GM18873 (cell line): Measurements from ENCODE around the gene CHST8.
"Not testable (repeated sequence)": the region's sequence is repeated elsewhere in the genome, so short reads cannot be mapped to it uniquely, and the experiment has no call there.

ENCODE experiments used
- ATAC-seq: cut with Tn5 transposase; IDR thresholded peaks from one replicate; pipeline ENCODE4 v1.9.1; 2021; ENCODE audit warnings: mild to moderate bottlenecking, moderate library complexity, moderate number of reproducible peaks; ENCODE audit not compliant: unreplicated experiment, low FRiP score

Gene CHST8

DNA sequence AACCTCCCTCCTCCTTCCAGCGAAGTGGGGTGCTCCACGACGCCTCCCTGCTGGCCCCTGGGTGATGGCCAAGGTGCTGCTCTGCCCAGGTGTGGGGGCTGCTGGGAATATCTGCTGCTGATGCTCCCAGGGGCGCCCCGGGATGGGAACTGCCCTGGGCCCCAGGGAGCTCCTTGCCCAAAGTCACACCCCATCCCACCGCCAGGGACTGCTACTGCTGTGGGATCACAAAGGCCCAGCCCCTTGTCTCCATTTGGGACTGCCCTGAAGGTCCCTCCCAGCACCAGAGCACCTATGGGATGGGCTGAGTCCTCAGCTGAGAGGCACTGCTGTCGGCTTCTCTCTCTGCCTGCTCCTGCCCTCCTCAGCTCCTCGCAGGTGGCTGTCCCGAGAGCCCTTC lies 19.0 kb downstream of the CHST8 start:
- no peak for ATAC-seq

DNA sequence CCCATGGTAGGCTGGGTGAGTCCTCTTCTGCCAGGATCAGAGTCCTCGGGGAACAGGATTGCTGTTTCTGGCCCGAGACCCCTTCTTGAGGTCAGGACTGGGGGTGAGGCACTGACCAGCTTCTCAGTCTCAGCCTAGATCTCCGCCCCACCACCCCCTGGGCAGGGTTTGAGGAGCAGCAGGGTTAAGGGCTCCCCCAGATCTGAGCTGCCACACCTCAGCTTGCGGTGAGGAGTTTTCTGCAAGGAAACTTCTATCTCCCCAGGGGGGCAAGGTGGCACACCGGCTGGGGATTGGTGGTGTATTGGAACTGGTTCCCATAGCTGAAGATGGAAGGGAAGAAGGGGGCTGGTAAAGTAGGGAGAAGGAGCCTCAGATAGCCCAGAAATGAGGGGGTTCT lies 19.5 kb downstream of the CHST8 start:
- no peak for ATAC-seq

DNA sequence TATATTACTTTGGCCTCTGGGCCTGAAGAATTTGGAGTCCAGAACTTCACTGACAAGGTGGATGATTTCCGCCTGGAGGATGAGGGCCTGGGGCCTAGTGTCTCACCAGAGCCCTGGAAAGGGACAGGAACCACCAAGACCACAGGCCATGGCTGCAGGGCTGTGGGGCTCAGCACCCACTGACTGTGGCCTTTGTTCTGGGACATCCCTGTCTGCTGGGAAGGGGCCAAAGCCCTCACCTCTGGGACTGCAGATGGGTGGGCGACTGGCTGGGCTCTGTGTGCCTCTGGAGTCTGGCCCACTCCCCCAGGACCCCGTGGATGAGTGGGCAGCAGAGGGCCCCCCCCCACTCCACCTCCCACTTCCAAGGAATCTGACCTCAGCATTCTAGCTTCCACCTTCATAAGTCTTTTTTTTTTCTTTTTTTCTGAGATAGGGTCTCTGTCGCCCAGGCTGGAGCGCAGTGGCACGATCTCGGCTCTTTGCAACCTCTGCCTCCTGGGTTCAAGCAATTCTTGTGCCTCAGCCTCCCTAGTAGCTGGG lies 20.3 kb downstream of the CHST8 start:
- ATAC-seq: no peak

DNA sequence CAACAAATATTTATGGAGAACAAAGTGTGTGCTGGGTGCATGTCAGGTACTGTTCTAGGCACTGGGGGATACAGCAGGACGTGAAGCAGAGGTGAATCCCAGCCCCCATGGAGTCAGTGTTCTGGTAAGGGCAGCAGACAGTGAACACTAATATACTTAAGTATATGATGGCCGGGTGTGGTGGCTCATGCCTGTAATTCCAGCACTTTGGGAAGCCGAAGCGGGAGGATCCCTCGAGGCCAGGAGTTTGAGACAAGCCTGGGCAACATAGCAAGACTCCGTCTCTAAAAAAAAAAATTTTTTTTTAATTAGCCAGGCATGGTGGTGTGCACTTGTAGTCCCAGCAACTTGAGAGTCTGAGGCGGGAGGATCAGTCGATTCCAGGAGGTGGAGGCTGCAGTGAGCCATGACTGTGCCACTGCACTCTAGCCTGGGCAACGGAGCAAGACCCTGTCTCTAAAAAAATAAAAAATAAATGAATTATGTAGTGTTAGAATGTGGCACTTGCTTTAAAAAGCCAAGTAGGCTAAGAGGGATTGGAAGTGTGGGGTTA lies 22.6 kb downstream of the CHST8 start:
- ATAC-seq: no peak

DNA sequence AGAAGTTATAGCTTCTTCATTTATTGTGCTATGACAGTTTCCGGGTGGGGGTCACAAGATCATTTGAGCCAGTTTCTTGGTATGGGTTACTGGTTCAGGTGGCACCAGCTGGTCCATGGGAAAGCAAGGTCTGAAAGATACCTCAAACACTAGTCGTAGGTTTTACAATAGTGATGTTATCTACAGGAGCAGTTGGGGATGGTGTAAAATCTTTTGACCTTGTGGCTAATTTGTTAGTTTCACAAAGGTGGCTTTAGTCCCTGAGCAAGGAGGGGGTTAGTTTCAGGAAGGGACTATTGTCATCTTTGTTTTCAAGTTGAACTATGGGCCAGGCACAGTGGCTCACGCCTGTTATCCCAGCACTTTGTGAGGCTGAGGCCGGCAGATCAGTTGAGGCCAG lies 24.6 kb downstream of the CHST8 start:
- ATAC-seq: no peak

DNA sequence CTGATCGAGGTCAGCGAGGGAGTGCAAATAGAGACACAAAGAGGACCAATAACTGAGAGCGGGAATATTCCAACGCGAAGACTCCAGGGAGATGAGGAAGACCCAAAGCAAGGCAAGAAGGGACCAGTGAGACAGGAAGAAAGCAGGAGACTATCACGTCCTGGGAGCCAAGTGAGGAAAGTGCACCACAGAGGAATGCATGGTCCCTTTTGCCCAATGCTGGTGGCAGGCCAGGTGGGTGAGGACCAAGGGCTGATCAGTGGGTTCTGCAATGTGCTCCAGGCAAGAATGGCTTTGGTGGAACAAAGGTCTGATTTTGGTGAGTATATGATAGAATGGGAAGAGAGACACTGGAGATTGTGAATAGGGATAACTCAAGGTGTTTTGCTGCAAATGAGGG lies 25.4 kb downstream of the CHST8 start:
- no peak for ATAC-seq

DNA sequence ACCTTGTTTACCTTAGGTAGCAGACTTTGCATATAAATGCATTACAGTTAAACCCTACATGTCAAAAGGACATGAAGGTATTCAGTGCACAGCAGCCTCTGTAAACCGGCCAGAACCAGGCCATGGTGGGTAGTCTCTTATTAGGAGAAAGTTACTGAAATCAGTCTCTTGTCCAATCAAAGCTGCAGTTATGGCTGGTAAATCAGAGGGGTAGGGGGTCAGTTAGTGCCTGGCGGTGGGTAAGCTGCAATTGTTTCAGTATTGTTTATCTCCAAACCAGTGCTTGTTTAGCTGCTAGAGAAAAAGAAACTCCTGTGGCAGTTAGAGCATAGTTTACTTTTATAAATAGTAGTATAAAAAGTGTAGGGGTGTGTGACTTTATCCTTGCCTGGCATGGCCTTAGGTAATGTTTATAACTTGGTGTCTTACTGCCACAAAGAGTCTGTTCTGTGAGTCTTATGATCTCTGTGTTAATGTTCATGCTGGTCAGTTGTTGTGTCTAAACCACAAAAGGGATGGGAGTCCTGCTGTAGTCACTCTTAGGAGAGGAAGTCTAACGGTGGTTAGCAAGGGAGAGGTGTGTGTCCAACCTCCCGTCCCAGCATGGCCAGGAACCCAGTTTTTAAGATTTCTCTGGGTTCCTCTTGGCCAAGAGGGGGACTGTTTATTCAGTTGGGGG lies 28.0 kb downstream of the CHST8 start:
- ATAC-seq: no peak

DNA sequence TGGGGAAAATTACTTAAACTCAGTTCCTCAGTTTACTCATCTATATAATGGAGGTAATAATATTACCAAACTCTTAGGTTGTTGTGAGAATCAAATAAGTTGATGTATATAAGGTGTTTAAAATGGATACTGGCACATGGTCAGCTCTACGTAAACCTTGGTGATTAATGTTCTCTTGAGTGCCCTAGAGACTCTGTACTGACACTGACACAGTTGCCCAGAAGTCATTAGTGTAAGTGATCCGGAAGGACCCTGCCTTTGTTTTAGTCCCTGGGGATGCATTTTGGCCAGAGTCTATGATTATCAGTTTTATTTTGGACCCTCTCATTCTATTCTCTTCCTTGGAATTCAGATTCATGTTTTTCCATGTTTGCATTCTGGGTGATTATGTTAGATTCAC lies 31.9 kb downstream of the CHST8 start:
- no peak for ATAC-seq

DNA sequence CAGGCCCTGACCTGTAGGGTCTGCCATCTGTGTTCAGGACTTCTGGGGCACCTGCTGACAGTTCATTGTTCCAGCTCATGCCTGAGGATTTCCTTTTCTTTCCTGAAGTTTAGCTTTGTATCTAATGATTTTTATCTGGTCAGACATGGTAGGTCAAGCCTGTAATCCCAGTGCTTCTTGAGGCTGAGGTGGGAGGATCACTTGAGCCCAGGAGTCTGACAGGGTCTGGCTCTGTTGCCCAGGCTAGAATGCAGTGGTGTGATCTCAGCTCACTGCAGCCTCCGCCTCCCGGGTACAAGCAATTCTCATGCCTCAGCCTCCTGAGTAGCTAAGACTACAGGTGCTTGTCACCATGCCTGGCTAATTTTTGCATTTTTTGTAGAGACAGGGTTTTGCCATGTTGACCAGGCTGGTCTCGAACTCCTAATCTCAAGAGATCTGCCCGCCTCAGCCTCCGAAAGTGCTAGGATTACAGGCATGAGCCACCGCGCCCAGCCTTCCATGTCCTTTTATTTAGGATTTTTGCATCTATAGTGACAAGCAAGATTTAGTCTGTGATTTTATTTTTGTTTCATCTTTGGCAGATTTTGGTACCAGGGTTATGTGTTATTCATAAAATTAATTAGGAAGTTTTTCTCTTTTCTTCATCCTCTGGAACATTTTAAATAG lies 33.2 kb downstream of the CHST8 start:
- ATAC-seq: no peak

DNA sequence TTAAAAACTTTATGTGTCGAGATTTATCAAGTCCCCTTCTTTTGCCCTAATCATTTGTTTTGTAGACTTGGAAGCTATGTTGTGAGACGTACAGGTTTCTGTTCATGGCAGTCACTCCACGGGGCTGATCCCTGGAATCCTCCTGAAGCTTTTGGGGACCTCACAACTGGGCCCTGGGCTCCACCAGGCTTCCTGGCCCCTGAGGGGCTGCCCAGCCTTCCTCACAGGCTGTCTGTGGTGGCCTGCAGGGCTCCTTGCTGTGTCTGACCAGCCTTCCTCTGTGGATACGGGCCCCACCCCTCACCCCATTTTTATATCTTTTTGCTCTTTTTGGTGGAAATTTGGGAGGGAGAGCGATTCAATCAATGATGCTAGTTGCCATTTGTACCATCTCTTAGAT lies 38.1 kb downstream of the CHST8 start:
- ATAC-seq: no peak

DNA sequence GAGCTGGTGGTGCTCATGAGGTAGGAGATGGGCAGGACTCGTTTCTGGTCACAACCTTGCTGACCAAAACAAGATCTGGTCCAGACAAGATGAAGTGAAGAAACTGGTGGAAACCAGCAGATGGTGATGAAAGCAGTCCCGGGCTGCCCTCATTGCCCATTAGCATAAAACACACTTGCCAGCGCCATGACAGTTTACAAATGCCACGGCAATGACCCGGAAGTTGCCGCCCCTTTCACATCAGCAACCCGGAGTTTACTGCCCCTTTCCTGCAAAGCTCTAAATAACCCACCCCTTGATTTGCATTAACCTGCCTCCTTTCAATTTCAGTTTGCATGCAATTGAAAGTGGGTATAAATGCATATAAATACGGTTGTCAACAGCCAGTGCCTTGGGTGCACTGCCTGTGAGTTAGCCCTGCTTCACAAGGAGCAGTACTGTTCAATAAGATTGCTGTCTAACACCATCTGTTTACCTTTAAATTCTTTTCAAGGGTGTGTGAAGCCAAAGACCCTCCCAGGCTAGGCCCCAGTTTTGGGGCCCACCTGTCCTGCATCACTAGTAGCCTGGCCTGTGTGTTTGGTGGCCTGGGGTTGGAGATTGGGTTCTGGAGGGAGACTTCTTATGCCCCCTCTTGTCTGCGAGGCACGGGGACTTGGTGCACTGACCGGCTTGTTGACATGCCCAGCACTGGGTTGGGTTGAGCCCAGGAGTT lies 38.8 kb downstream of the CHST8 start:
- ATAC-seq: no peak

DNA sequence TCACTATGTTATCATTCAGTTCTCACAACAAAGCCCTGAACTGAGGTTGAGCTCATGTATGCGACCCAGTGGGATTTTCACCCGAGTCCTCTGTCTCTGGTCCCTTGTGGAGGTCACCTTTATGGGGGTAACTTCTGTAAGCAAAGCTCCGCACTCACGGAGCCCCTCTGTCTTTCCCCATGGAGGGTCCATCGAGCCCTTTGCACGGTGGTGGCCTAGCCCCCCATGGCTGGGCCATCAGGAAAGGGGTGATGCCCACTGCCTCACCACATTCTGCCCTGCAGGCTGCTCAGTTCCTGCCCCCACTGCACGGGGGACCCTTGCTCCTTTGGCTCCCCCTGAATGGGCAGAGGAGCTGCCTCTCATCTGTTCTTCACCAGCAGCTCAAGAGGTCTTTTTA lies 39.6 kb downstream of the CHST8 start:
- no peak for ATAC-seq

DNA sequence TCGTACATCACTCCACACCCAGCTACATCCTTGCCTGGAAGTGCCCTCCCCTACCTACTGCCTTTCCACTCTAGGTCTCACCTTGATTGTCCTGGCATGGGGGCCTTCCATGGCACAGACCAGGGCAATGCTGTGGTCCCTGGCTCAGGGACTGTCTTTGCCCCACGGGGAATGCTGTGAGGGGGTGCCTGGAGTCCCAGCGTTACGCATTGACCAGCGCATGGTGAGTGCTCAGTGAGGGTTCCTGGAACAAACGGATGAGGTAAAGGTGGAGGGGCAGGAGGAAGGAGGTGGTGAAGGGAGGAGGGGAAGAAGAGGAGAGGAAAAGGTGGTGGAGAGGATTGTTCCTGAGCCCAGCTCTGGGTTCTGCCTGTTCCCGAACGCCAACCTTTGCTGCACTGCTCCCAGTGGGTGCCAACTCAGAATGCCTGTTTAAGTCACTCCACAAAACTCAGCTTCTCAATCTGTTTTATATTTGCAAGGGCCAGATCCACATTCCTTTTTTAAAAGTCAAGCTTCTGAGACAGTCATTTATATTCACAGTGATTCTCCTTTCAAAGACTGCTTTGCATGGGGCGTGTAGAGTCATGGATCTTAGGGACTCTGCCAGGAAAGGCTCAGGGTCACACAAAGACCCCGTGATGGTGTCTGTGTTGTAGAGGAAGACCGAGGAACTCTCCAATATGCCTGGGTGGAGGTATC lies 40.8 kb downstream of the CHST8 start:
- ATAC-seq: no peak

DNA sequence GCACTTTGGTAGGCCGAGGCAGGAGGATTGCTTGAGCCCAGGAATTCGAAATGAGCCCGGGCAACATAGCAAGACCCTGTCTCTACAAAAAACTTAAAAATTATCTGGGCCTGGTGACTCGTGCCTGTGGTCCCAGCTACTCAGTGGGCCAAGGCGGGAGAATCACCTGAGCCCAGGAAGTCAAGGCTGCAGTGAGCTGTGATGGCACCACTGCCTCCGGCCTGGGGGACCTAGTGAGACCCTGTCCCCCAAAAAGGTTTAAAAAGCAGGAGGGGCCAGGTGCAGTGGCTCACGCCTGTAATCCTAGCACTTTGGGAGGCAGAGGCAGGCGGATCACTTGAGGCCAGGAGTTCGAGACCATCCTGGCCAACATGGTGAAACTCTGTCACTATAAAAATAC lies 41.6 kb downstream of the CHST8 start:
- ATAC-seq: not testable (repeated sequence)

DNA sequence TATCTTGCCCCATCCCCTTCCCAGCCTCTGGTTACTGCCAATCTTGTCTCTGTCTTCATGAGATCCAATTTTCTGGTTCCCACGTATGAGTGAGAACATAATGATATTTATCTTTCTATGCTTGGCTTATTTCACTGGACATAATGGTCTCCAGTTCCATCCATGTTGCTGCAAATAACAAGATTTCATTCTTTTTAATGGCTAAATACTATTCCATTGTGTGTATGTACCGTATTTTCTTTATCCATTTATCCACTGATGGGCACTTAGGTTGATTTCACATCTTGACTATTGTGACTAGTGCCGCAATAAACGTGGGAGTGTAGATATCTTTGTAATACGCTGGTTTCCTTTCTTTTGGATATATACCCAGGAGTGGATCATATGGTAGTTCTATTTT lies 43.0 kb downstream of the CHST8 start:
- ATAC-seq: no peak

DNA sequence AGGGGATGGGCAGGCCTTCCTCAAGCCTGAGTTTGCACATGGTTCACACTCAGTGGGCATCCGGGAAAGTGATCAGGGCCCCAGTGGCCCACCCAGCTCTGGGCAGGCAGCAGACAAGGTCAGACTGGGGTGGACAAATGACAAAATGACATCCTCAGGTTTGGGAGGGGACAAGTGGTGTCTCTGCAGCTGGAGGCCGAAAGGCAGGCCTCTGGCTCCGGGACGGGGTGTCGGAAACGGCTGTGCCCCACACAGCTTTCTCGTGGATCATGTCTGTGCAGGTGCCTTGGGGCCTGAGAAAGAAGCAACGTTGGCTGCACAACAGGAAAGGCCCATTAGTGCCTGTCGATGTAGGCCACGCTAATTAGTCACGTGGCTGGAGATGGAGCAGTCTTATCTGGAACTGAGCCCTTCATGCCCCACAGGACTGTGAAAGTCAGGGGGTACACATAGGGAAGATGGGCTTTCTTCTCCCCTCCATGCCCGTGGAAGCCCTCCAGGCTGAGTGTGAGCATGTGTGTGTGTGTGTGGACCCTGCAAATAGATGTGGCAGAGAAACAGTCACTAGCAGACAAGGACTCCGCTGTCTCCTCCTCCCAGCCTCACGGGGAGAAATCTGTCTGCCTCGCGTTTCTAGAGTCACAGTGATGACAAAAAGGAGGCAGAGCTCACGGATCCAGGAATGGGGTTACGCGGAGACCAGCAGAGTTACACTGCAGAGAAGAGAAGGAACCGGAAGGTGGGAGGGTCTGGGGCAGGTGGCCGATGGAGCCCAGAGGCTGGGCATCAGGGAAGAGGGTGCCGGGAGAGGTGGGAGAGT lies 44.2 kb downstream of the CHST8 start:
- ATAC-seq: no peak

DNA sequence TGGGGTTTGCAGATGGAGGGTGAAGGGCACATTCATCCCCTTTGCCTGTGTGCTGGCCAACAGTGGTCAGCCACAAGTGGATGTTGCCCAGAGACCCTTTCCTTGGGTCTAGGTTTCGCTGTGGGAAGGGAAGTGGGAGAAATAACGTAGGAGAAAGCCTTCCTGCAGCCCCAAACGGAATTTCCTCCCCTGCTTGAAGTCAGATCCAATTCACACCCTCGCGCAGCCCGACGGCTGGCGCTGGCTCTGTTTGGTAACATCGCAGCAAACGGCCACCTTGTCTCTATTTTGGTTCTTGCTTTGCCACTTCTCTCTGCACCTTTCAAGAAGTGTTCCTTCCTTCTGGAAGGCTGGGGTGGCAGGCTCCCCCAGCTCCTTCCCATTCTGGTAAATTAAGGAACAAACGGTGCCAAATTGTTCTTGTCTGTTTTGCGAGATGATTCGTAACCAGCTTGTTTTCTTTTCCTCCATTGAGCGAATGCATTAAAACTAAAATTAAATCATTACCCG lies 45.4 kb downstream of the CHST8 start:
- no peak for ATAC-seq

DNA sequence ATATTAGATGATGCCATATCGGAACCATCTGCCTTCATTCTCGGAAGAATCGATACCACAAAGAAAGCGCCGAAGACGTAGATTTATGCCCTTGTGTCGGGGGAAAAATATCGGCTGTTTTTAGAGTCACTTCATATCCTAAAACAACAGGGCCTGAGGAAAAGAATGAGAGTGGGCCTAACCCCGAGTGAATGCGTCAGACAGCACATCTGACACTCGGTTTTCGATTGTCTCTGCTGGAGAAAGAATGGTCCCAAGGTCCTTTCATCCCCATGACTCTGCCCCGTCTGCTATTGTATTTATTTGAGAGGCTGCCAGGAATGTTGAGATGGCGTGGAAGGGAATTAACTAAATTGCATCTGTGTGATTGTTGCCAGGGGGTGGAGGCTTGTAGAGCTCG lies 46.1 kb downstream of the CHST8 start:
- no peak for ATAC-seq

DNA sequence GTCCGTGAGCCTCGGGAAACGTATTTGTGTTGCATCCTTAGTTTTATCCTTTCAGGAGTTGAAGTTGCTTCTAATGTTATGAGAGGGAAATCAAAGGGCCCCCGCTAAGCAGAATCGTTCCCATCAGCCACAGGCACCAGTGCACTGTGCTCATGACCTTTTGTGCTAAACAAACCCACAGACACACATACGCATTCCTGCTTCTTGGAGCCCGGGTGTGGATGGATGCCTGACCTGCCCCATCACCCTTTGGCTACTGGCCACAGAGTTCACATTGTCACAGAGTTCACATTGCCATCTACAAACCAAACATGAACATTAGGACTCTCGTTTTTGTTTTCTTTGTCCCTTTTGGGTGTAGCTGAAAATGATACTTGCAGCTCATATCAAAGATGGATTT lies 47.2 kb downstream of the CHST8 start:
- no peak for ATAC-seq

DNA sequence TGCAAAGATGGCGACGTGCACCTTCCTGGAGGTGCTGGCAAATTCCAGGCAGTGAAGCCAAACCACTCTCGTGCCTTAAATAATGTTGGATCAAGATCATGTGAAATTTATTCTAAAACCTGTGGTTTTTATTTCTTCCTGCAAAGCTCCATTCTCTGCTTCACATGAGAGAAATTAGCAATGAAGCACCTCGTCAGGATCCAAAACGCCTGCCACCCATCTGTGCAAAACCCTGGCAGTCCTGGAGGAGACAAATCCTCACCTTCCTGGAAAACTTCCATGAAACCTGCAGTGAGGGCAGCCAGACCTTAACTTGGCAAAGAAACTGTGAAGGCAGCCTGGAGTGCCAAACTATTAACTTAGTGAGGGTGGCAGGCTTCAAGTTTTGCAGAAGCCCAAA lies 47.6 kb downstream of the CHST8 start:
- ATAC-seq: no peak
